ENCODE measurements around the gene TCF7L1.

Gene TCF7L1

GRCh38 chr2:85231952-85232351, 98.8 kb downstream of the TCF7L1 start:
- DNase-seq = no peak

GRCh38 chr2:85234868-85235267, 101.7 kb downstream of the TCF7L1 start:
- DNase-seq = no peak

GRCh38 chr2:85235281-85235680, 102.1 kb downstream of the TCF7L1 start:
- DNase-seq = no peak

GRCh38 chr2:85236084-85236483, 102.9 kb downstream of the TCF7L1 start:
- no peak for DNase-seq

GRCh38 chr2:85237849-85238565, 104.8 kb downstream of the TCF7L1 start:
- no peak for DNase-seq

- DNase-seq = no peak
Observed at GRCh38 chr2:85238607-85239006, 105.4 kb downstream of the TCF7L1 start.

GRCh38 chr2:85239102-85239501, 105.9 kb downstream of the TCF7L1 start:
- DNase-seq = no peak

GRCh38 chr2:85240055-85240454, 106.9 kb downstream of the TCF7L1 start:
- no peak for DNase-seq

GRCh38 chr2:85242321-85242720, 109.1 kb downstream of the TCF7L1 start:
- DNase-seq = no peak

- DNase-seq = peak; percentile 9
Observed at GRCh38 chr2:85243101-85244072, 110.2 kb downstream of the TCF7L1 start.

- DNase-seq = no peak
Observed at GRCh38 chr2:85244828-85245227, 111.6 kb downstream of the TCF7L1 start.

- DNase-seq = no peak
Observed at GRCh38 chr2:85245891-85246290, 112.7 kb downstream of the TCF7L1 start.

- no peak for DNase-seq
Observed at GRCh38 chr2:85246348-85246747, 113.2 kb downstream of the TCF7L1 start.

GRCh38 chr2:85247610-85248009, 114.4 kb downstream of the TCF7L1 start:
- no peak for DNase-seq

- DNase-seq = no peak
Observed at GRCh38 chr2:85248773-85249509, 115.7 kb downstream of the TCF7L1 start.

GRCh38 chr2:85250045-85250444, 116.9 kb downstream of the TCF7L1 start:
- DNase-seq = no peak

GRCh38 chr2:85251070-85251616, 118.0 kb downstream of the TCF7L1 start:
- DNase-seq = no peak

GRCh38 chr2:85253890-85254289, 120.7 kb downstream of the TCF7L1 start:
- no peak for DNase-seq

- DNase-seq = no peak
Observed at GRCh38 chr2:85254540-85255300, 121.5 kb downstream of the TCF7L1 start.

- no peak for DNase-seq
Observed at GRCh38 chr2:85255456-85255812, 122.2 kb downstream of the TCF7L1 start.

GRCh38 chr2:85255813-85256594, 122.8 kb downstream of the TCF7L1 start:
- DNase-seq = no peak

Data from activated naive CD4-positive, alpha-beta T cell treated with Interleukin-2 at 50 U/mL for 16 hours (primary cell).